ENCODE data around the gene KLHL14. TPM values are rescaled to one million over a fixed set of nuclear protein-coding genes. Genes with fewer than 3 reads are reported as not detected.

Gene KLHL14
- total and polyA plus RNA-seq, 2 of the 13 experiments (the other 11 are each of a cell fraction or from before 2014, with no cell fraction given) = 16.0 to 41.8 TPM

- TF ChIP-seq ZNF235 (CRISPR knock-in tag; IDR thresholded peaks at IDR 0.05; ENCODE audit: borderline replicate concordance) (no peak), RFXANK (CRISPR knock-in tag; IDR thresholded peaks at IDR 0.05) (no peak), ZNF775 (CRISPR knock-in tag; IDR thresholded peaks at IDR 0.05; ENCODE audit: borderline replicate concordance) (no peak), YEATS2 (CRISPR knock-in tag; IDR thresholded peaks at IDR 0.05; ENCODE audit: borderline replicate concordance) (no peak), HDAC6 (IDR thresholded peaks at IDR 0.05; ENCODE audit: low read depth, low read length) (no peak)
- TF ChIP-seq, protein P1, sequence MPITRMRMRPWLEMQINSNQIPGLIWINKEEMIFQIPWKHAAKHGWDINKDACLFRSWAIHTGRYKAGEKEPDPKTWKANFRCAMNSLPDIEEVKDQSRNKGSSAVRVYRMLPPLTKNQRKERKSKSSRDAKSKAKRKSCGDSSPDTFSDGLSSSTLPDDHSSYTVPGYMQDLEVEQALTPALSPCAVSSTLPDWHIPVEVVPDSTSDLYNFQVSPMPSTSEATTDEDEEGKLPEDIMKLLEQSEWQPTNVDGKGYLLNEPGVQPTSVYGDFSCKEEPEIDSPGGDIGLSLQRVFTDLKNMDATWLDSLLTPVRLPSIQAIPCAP (CRISPR knock-in tag; IDR thresholded peaks at IDR 0.05; ENCODE audit: low read depth) = no peak
- no peak overlapping the region for H3K4me3 ChIP-seq (replicated peaks in 1 of 3; ENCODE audit: insufficient read depth in 1 of 3, low read depth in 2 of 3, low read length in 3 of 3)
- H3K27me3 ChIP-seq (ENCODE audit: control insufficient read depth in 1 of 2, insufficient read depth in 2 of 2, low read length in 2 of 2) = no peaks in the 10 kb centered on the region
- ATAC-seq (no peak), DNase-seq (ENCODE audit: low spot score) (no peak), FAIRE-seq (no peak)
- WGBS (ENCODE audit: low lambda C conversion rate) = 92% methylated on average over 2 of the region's 2 CpGs
- H4K20me1 ChIP-seq (ENCODE audit: insufficient read depth, low read length) = no peaks in the 10 kb centered on the region
- in situ Hi-C loops (cut with HindIII; ENCODE audit: extremely low pct_ligation_motif_present, low pct_unique_long_range_greater_than_20kb) (no loop called here), intact Hi-C loops (cut with micrococcal nuclease; ENCODE audit: unreplicated experiment) (no loop called here)
- no peak overlapping the region for H3K9ac ChIP-seq (ENCODE audit: insufficient read depth, low read depth, low read length)
- no peak overlapping the region for H3K27ac ChIP-seq (ENCODE audit: extremely low read length, insufficient read depth, low read length)
- H3K79me2 ChIP-seq (ENCODE audit: insufficient read depth, low read length) = no peaks in the 10 kb centered on the region
- H3K36me3 ChIP-seq (replicated peaks in 1 of 2; ENCODE audit: control insufficient read depth in 1 of 2, insufficient read depth in 2 of 2, low read length in 2 of 2) = peaks cover 7 to 45% of the 10 kb centered on the region in 2 experiments; a peak in 4 of 5 replicates
- ChIA-PET CTCF (ENCODE audit: low intra/inter-chr PET ratio, low total read pairs) (no interaction called here), POLR2A (no interaction called here)
- no peaks in the 10 kb centered on the region for H3K4me1 ChIP-seq (ENCODE audit: insufficient read depth, low read length)
- no peak overlapping the region for H2AFZ ChIP-seq (ENCODE audit: low read length)
- H3K4me2 ChIP-seq (ENCODE audit: low read depth, low read length) = no peak overlapping the region
- no peaks in the 10 kb centered on the region for H3K9me3 ChIP-seq (ENCODE audit: low read length)
- no TSS peak for BruUV-seq (replicated peaks)
Measured at GRCh38 chr18:32707586-32707985, 65.2 kb downstream of the KLHL14 start.

DNA sequence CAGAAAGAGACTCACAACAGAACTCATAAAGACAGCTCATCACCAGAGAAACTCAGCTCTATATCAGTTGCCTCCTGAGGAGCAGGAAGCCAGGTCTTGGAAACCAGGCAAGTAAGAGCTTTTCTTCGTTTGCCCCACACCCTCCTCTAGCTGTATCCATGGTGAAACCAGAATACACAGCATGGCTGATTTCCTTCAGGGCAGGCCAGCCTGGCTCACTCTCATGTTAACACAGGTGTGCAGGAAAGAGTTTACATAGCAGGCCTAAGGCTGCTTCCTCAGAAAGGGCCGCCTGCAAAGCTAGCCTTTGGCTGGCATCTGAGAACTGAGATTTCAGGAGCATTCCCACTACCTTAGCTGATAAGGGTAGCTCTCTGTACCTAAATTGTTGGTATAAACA is 65.7 kb downstream of the KLHL14 start:
- H3K4me1 ChIP-seq (ENCODE audit: insufficient read depth, low read length) = no peaks in the 10 kb centered on the region
- H3K79me2 ChIP-seq (ENCODE audit: insufficient read depth, low read length) = no peaks in the 10 kb centered on the region
- TF ChIP-seq ZUFSP (CRISPR knock-in tag; IDR thresholded peaks at IDR 0.05; ENCODE audit: borderline replicate concordance) = no peak
- TF ChIP-seq PBX2 (CRISPR knock-in tag; IDR thresholded peaks at IDR 0.05) = no peak
- TF ChIP-seq ZNF331 (CRISPR knock-in tag; IDR thresholded peaks at IDR 0.05) = no peak
- no peak for TF ChIP-seq CHCHD3 (CRISPR knock-in tag; IDR thresholded peaks at IDR 0.05)
- no peak for TF ChIP-seq ATRX (CRISPR knock-in tag; IDR thresholded peaks at IDR 0.05; ENCODE audit: borderline replicate concordance)
- TF ChIP-seq ZSCAN21 (CRISPR knock-in tag; IDR thresholded peaks at IDR 0.05; ENCODE audit: borderline replicate concordance) = no peak
- no peak for TF ChIP-seq ZBTB7B (CRISPR knock-in tag; IDR thresholded peaks at IDR 0.05)
- no peak for TF ChIP-seq ZNF563 (CRISPR knock-in tag; IDR thresholded peaks at IDR 0.05)
- TF ChIP-seq ARID2 (CRISPR knock-in tag; IDR thresholded peaks at IDR 0.05; ENCODE audit: borderline replicate concordance) = no peak
- no peak for TF ChIP-seq JUN (CRISPR knock-in tag; IDR thresholded peaks at IDR 0.05)
- TF ChIP-seq HDAC1 (CRISPR knock-in tag; IDR thresholded peaks at IDR 0.05) = no peak
- CTCF ChIA-PET (ENCODE audit: low intra/inter-chr PET ratio, low total read pairs) = no interaction called here
- H3K36me3 ChIP-seq (replicated peaks in 1 of 2; ENCODE audit: control insufficient read depth in 1 of 2, insufficient read depth in 2 of 2, low read length in 2 of 2) = peaks cover 7 to 42% of the 10 kb centered on the region in 2 experiments; a peak in 4 of 5 replicates
- no peak overlapping the region for H3K4me2 ChIP-seq (ENCODE audit: low read depth, low read length)
- H4K20me1 ChIP-seq (ENCODE audit: insufficient read depth, low read length) = no peaks in the 10 kb centered on the region
- no peak overlapping the region for H2AFZ ChIP-seq (ENCODE audit: low read length)
- no TSS peak for BruUV-seq (replicated peaks)
- H3K9ac ChIP-seq (ENCODE audit: insufficient read depth, low read depth, low read length) = no peak overlapping the region
- no peak for FAIRE-seq
- POLR2A ChIA-PET = no interaction called here
- H3K4me3 ChIP-seq (replicated peaks in 1 of 3; ENCODE audit: insufficient read depth in 1 of 3, low read depth in 2 of 3, low read length in 3 of 3) = no peak overlapping the region
- no peak overlapping the region for H3K27ac ChIP-seq (ENCODE audit: extremely low read length, insufficient read depth, low read length)
- in situ Hi-C loops (cut with HindIII; ENCODE audit: extremely low pct_ligation_motif_present, low pct_unique_long_range_greater_than_20kb) (no loop called here), intact Hi-C loops (cut with micrococcal nuclease; ENCODE audit: unreplicated experiment) (no loop called here)
- H3K9me3 ChIP-seq (ENCODE audit: low read length) = no peaks in the 10 kb centered on the region
- no peak for ATAC-seq
- DNase-seq (ENCODE audit: low spot score) = no peak
- H3K27me3 ChIP-seq (ENCODE audit: control insufficient read depth in 1 of 2, insufficient read depth in 2 of 2, low read length in 2 of 2) = no peaks in the 10 kb centered on the region
- 100% methylated on average over 2 of the region's 2 CpGs for WGBS (ENCODE audit: low lambda C conversion rate)

Data from HepG2 (cell line).